Gastroesophageal sphincter (tissue), 3 donors: ENCODE results near the gene CHRNB2.

ENCODE experiments used
- EP300 ChIP-seq: sonication (generic); formaldehyde crosslinking; IDR thresholded peaks from one replicate; pipeline ENCODE4 v1.6.1; 2017; ENCODE audit warnings: antibody characterized with exemption, mild to moderate bottlenecking
- POLR2A ChIP-seq, 2 donors: fragments of 450-650 bp; IDR thresholded peaks; one replicate each; pipeline ENCODE4 v1.6.1; 2017; ENCODE audit warnings: antibody characterized with exemption in 2 of 2, mild to moderate bottlenecking in 2 of 2, moderate library complexity in 1 of 2
- TF ChIP-seq, protein P1 (sequence below), 4 experiments: fragments of 200-600 bp in 2 of 4; fragments of 450-650 bp in 2 of 4; sonication (generic) in 1 of 4; IDR thresholded peaks; one replicate each; pipeline ENCODE4 v1.5.1; 2017 to 2019; ENCODE audit warnings: antibody characterized with exemption in 4 of 4, mild to moderate bottlenecking in 2 of 4, moderate library complexity in 2 of 4

DNA sequence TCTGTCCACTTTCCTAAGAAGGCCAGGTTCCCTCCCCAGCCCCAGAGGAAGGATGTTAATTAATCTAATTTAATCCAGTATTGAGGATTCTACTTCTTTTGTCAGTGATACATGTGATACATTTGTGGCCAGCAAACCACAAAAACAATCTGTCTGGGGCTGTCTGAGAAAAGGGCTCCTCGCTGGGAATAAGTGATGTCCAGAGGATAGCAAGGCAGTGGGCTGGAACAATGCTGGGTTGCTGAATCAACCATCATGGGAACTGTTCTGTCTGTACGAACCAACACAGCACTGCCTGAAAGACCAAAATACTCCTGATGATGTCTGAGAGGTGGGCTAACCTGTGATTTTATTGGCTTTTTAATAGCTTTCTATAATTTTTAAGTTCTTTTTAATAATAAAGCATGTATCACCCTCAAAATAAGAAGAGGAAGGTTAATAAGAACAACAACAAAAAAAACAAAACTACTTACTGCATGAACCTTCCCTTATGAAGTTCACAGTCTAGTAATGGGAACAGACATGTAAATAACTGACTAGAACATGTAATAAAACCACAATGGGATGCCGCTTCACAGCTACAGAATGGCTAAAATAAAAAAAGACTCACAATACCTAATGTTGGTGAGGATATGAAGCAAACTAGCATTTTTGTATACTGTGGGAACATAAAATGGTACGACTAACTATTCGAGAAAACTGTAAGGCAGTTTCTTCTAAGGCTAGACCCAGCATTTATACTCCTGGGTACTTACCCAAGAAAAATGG is 51.8 kb downstream of the CHRNB2 start:
- no peak for TF ChIP-seq EP300
- TF ChIP-seq, protein P1, sequence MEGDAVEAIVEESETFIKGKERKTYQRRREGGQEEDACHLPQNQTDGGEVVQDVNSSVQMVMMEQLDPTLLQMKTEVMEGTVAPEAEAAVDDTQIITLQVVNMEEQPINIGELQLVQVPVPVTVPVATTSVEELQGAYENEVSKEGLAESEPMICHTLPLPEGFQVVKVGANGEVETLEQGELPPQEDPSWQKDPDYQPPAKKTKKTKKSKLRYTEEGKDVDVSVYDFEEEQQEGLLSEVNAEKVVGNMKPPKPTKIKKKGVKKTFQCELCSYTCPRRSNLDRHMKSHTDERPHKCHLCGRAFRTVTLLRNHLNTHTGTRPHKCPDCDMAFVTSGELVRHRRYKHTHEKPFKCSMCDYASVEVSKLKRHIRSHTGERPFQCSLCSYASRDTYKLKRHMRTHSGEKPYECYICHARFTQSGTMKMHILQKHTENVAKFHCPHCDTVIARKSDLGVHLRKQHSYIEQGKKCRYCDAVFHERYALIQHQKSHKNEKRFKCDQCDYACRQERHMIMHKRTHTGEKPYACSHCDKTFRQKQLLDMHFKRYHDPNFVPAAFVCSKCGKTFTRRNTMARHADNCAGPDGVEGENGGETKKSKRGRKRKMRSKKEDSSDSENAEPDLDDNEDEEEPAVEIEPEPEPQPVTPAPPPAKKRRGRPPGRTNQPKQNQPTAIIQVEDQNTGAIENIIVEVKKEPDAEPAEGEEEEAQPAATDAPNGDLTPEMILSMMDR (IDR thresholded peaks at IDR 0.05): no peak
- no peak for TF ChIP-seq POLR2A (IDR thresholded peaks at IDR 0.05)
